ENCODE measurements around the gene EFNA3. TPM values are rescaled to one million over a fixed set of nuclear protein-coding genes. Genes with fewer than 3 reads are reported as not detected.
A peak's percentile ranks its signal among the peaks of the same experiment; 100 is the strongest.

Gene EFNA3
- total RNA-seq, 4 donors from 2014 or later: 20.0 to 25.8 (median 21.1) TPM

- peak within 1 kb of the TSS; percentile 55 to 85 (median 76) for H3K4me3 ChIP-seq
- TF ChIP-seq CTCF (IDR thresholded peaks at IDR 0.05): peak; percentile 3 to 75 (median 50)
- peak in 3 of 4 donors; percentile 25 to 96 (median 86) for TF ChIP-seq POLR2A (IDR thresholded peaks at IDR 0.05)
- peaks cover 25 to 93% (median 56%) of the 10 kb centered on the region in 3 donors for H3K4me1 ChIP-seq
- H3K36me3 ChIP-seq: peaks cover 22 to 59% (median 24%) of the 10 kb centered on the region in 3 donors
- intact Hi-C loops (cut with DNase I): no loop called here
- no peaks in the 10 kb centered on the region for H3K9me3 ChIP-seq
- H3K27ac ChIP-seq: peak within 1 kb of the TSS; percentile 97 to 100 (median 99)
- H3K27me3 ChIP-seq: no peaks in the 10 kb centered on the region
- WGBS, 2 donors: 0 to 3% methylated on average over 8 of the region's 52 CpGs
- peak; percentile 53 for DNase-seq
Measured at GRCh38 chr1:155135415-155136028, 56.9 kb downstream of the EFNA3 start, which contains the start of gene SLC50A1. Gene SLC50A1 (plus strand): TSS chr1:155135852. CDS start chr1:155135912, 60 bp downstream.

GRCh38 chr1:155136748-155137147, 58.1 kb downstream of the EFNA3 start:
- Histone ChIP-seq H3K27me3 (no peaks in the 10 kb centered on the region), H3K9me3 (no peaks in the 10 kb centered on the region), H3K27ac (peak overlapping the region; percentile 97 to 100 (median 99)), H3K4me3 (peak overlapping the region; percentile 55 to 85 (median 76)), H3K4me1 (peaks cover 25 to 84% (median 50%) of the 10 kb centered on the region in 3 donors), H3K36me3 (peaks cover 15 to 46% (median 16%) of the 10 kb centered on the region in 3 donors)
- 0 to 11% methylated on average over 4 to 6 of the region's 6 CpGs for WGBS, 2 donors
- intact Hi-C loops (cut with DNase I): no loop called here
- no peak for DNase-seq
- TF ChIP-seq POLR2A (IDR thresholded peaks at IDR 0.05): no peak
- peak in 1 of 6 experiments; percentile 17 for TF ChIP-seq CTCF (IDR thresholded peaks at IDR 0.05)

Small RNAs within 50 kb of the gene (small RNA-seq; reads per million reads assigned to genes)
- 0 reads per million in 4 donors for gene RF00019

Other genes starting within 250 kb of the EFNA3 start
- gene KCNN3, start 208.6 kb upstream of the EFNA3 start, total RNA-seq: 1 to 10 TPM in 1 of 4 donors, under 1 TPM in 3; 0.08 to 1.7 (median 0.50) TPM
- gene PMVK, start 142.1 kb upstream of the EFNA3 start, total RNA-seq: 10 to 100 TPM; 29.0 to 38.2 (median 33.5) TPM
- gene PBXIP1, start 122.7 kb upstream of the EFNA3 start, total RNA-seq: 10 to 100 TPM; 11.1 to 51.1 (median 29.3) TPM
- gene PYGO2, start 117.1 kb upstream of the EFNA3 start, total RNA-seq: 10 to 100 TPM; 14.4 to 18.8 (median 17.5) TPM
- gene SHC1, start 108.1 kb upstream of the EFNA3 start, total RNA-seq: 10 to 100 TPM; 37.6 to 80.9 (median 65.8) TPM
- 10 to 100 TPM; 34.9 to 72.8 (median 55.3) TPM for gene CKS1B, start 104.2 kb upstream of the EFNA3 start, total RNA-seq
- 10 to 100 TPM; 21.5 to 30.9 (median 29.5) TPM for gene FLAD1, start 95.5 kb upstream of the EFNA3 start, total RNA-seq
- not detected for gene LENEP, start 85.3 kb upstream of the EFNA3 start, total RNA-seq
- gene ZBTB7B, start 76.0 kb upstream of the EFNA3 start, total RNA-seq: 100 to 1,000 TPM; 101 to 220 (median 113) TPM
- gene DCST2, start 45.1 kb upstream of the EFNA3 start, total RNA-seq: 1 to 10 TPM in 1 of 4 donors, under 1 TPM in 3; 0.11 to 8.2 (median 0.18) TPM
- under 1 TPM in 1 of 4 donors, not detected in 3; 0.19 TPM for gene DCST1, start 45.0 kb upstream of the EFNA3 start, total RNA-seq
- gene ADAM15, start 27.5 kb upstream of the EFNA3 start, total RNA-seq: 100 to 1,000 TPM; 135 to 194 (median 183) TPM
- 10 to 100 TPM in 3 of 4 donors, 1 to 10 TPM in 1; 8.1 to 22.9 (median 12.2) TPM for gene EFNA4, start 15.1 kb upstream of the EFNA3 start, total RNA-seq
- gene EFNA1, start 49.0 kb downstream of the EFNA3 start, total RNA-seq: 10 to 100 TPM; 30.2 to 42.9 (median 31.0) TPM
- 10 to 100 TPM; 21.4 to 27.2 (median 26.0) TPM for gene SLC50A1, start 57.0 kb downstream of the EFNA3 start, total RNA-seq
- 10 to 100 TPM; 33.1 to 67.7 (median 45.4) TPM for gene DPM3, start 61.7 kb downstream of the EFNA3 start, total RNA-seq
- 100 to 1,000 TPM in 1 of 4 donors, 10 to 100 TPM in 3; 70.8 to 122 (median 73.8) TPM for gene KRTCAP2, start 94.5 kb downstream of the EFNA3 start, total RNA-seq
- gene TRIM46, start 95.0 kb downstream of the EFNA3 start, total RNA-seq: under 1 TPM in 3 of 4 donors, not detected in 1; 0.30 to 0.53 (median 0.38) TPM
- gene THBS3, start 129.1 kb downstream of the EFNA3 start, total RNA-seq: 10 to 100 TPM in 3 of 4 donors, 1 to 10 TPM in 1; 8.7 to 18.5 (median 11.1) TPM
- gene MTX1, start 129.9 kb downstream of the EFNA3 start, total RNA-seq: 10 to 100 TPM; 34.0 to 59.1 (median 42.9) TPM
- gene ENTREP3, start 176.6 kb downstream of the EFNA3 start, total RNA-seq: 10 to 100 TPM; 10.5 to 27.9 (median 16.1) TPM
- 10 to 100 TPM; 56.8 to 72.2 (median 60.1) TPM for gene SCAMP3, start 183.5 kb downstream of the EFNA3 start, total RNA-seq
- gene CLK2, start 194.7 kb downstream of the EFNA3 start, total RNA-seq: 10 to 100 TPM; 21.9 to 35.1 (median 25.6) TPM
- gene HCN3, start 198.6 kb downstream of the EFNA3 start, total RNA-seq: 1 to 10 TPM; 2.1 to 3.0 (median 2.5) TPM
- under 1 TPM in 1 of 4 donors, not detected in 3; 0.18 TPM for gene PKLR, start 222.6 kb downstream of the EFNA3 start, total RNA-seq
- 100 to 1,000 TPM; 152 to 422 (median 192) TPM for gene FDPS, start 230.0 kb downstream of the EFNA3 start, total RNA-seq
- gene RUSC1, start 242.1 kb downstream of the EFNA3 start, total RNA-seq: 10 to 100 TPM; 35.8 to 52.0 (median 40.1) TPM